Measurements from ENCODE around the gene PPFIA3.
A peak's percentile ranks its signal among the peaks of the same experiment; 100 is the strongest.
"Not testable (repeated sequence)": the region's sequence is repeated elsewhere in the genome, so short reads cannot be mapped to it uniquely, and the experiment has no call there.

The PPFIA3 gene

DNA sequence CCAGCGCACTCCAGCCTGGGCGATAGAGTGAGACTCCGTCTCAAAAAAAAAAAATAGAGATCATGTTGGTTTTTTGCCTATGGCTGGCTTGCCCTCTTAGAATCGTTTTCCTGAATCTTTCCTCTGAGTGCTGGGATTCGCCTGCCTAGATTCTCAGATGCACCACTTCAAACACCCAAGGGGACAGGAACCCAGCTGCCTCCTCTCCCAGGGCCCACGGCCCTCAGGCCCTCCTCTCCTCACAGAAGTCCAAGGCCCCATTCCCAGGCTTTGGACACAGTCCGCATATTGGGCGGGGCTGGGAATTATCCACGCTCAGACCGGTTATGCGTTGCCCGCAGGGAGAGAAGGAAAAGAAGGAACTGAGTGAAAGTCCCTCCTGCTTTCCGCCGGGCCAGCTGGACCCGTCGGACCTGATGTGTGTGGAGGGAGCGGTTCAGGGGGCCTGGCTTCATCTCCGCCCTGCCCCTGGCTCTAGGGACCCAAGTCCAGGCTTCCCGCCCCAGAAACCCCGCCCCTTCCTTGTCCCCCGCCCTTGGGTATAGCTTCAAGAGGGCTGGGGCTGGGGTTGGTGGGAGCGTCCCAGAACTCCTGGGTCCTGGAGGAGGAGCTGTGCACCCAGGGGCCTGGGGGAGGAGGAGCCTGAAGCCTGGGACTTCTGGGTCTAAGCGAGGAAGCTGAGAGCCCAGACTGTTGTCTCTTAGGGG lies 5.8 kb downstream of the PPFIA3 start:
- DNase-seq: no peak

GRCh38 chr19:49126575-49126974 lies 7.2 kb downstream of the PPFIA3 start:
- no peak for DNase-seq

DNA sequence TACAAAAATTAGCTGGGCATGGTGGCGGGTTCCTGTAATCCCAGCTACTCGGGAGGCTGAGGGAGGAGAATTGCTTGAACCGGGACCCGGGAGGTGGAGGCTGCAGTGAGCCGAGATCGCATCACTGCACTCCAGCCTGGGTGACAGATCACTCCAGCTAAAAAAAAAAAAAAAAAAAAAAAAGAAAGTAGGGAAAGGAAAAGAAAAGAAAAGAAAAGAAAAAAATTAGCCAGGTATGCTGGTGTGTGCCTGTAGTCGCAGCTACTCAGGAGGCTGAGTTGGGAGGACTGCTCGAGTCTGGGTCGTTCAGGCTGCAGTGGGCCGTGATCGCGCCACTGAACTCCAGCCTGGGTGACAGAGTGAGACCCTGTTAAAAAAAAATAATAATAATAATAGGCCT lies 7.9 kb downstream of the PPFIA3 start:
- not testable (repeated sequence) for DNase-seq

- DNase-seq: peak; percentile 94
These were observed 8.6 kb downstream of the PPFIA3 start for GRCh38 chr19:49127674-49128544.

- DNase-seq: no peak
These were observed 9.3 kb downstream of the PPFIA3 start for GRCh38 chr19:49128545-49129237.

DNA sequence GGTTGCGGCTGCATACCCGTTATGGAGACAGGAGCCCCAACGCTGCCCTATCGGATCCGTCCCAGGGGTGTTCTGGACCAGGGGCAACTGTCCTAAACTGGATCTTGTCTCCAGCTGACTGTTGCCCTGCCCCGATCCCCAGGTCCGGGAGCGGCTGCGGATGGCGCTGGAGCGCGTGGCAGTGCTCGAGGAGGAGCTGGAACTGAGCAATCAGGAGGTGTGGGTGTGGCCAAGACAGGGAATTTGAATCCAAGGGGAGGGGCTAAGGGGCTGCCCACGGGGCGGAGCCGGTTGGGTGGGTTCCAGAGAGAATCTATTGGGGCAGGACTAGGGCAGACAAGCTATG lies 9.9 kb downstream of the PPFIA3 start:
- DNase-seq: no peak

- DNase-seq: no peak
These were observed 11.0 kb downstream of the PPFIA3 start for GRCh38 chr19:49130325-49130724.

DNA sequence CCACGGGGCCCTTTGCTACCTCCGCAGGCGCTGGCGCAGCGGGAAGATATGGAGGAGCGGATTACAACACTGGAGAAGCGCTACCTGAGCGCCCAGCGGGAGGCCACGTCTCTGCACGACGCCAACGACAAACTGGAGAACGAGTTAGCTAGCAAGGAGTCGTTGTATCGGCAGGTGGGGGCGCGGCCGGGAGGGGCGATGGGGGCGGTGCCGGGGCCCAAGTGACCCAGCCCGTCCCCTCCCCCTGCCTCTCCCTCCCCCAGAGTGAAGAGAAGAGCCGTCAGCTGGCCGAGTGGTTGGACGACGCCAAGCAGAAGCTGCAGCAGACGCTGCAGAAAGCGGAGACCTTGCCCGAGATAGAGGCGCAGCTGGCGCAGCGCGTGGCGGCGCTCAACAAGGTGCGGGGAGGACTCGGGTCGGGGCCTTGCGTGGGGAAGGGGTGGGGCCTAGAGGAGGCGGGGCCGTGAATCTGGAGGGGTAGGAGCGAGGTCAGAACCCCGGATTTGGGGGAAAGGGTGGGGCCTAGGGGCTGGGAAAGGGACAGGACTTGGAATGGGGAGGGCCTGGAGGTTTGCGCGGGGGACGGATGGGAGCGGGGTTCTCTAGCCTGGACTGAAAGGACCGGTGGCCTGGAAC lies 13.7 kb downstream of the PPFIA3 start:
- DNase-seq: no peak

DNA sequence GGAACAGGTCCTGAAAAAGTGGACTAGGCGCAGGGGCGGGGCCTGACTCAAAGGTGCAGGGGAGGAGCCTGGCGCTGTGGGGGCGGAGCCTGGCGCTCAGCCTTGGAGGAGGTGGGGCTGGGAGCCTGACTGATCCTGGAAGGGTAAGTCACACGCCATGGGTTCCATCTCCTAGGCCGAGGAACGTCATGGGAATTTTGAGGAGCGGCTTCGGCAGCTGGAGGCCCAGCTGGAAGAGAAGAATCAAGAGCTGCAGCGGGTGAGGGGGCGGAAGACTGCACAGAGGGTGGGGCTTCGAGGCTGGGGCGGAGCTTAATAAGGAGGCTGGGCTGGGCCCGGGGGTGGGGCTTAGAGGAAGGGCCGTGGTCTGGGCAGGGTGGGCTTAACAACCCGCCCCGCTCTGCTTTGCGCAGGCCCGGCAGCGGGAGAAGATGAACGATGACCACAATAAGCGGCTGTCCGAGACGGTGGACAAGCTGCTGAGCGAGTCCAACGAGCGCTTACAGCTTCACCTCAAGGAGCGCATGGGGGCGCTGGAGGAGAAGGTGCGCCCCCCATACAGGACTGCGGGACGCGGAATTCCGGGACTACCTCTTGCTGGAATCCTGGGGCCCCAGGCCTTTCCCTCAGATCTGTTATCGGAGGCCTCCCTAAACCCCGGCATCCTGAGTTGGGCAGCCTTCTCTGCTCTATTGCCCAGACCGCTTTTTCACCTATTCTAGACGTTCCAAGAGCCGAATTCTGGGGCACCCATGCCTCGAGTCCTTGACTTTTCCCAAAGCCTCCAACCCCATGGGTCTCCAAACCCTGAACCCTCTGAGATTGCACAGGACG lies 14.5 kb downstream of the PPFIA3 start:
- DNase-seq: no peak

DNA sequence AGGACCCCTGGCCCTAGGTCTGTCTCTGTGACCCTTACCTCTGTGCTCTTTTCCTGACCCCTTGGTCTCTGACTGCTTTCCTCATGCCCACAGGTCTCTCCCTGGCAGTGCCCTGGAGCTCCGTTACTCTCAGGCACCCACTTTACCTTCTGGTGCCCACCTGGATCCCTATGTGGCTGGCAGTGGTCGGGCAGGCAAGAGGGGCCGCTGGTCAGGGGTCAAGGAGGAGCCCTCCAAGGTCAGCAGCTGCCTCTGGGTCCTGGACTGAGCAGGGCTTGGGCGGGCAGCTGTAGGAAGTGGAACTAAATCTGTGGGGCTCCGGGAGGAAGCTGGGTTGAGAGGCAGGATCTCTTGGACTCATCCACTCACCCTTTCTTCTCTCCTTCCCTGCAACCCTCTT lies 16.3 kb downstream of the PPFIA3 start:
- DNase-seq: no peak

DNA sequence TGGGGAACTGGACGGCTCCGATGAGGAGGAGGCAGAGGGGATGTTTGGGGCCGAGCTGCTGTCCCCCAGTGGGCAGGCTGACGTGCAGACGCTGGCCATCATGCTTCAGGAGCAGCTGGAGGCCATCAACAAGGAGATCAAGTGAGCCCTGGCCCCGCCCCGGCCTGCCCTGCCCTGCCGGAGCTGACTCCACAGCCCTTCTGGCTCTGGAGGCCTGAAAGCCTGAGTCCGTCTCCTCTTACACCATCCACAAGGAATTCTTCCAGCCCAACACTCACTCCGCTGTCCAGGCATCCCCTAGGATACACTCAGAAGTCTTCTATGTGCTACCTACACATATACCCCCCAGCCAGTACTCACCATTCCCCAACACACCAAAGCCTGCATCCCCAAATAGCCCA lies 17.4 kb downstream of the PPFIA3 start:
- no peak for DNase-seq

DNA sequence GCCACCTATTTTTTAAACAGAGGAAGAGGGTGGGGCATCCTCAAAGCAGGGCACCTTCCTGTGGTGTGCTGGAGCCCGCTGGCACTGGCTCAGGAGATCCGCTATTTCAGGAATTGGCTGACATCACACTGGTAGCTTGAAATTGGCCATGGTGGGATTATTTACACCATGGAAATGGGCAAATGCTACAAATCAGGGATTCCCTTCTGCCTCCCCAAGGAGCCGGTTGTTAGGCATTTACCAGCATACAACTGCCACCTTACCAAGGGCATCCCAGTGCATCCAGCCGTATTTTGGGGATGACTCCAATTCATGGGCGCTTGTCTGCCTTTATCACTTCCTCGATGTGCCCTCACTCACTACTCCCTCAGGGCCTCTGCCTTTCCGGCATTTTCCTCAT lies 21.6 kb downstream of the PPFIA3 start:
- no peak for DNase-seq

DNA sequence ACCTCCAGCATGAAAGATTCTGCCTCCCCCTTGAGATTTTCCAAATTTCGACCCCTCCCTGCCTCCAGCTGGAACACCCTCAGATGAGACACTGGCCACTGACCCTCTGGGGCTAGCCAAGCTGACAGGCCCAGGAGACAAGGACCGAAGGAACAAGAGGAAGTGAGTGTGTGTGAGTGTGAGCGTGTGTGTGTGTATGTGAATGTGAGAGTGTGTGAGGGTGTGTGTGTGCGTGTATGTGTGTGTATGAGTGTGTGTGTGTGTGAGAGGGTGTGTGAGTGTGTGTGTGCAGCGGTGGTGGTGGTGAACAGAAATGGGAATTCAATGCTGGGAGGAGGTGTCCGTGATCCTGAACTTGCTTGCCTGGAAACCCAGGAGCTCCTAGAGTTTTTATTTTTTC lies 22.0 kb downstream of the PPFIA3 start:
- no peak for DNase-seq

GRCh38 chr19:49142866-49143335 lies 23.6 kb downstream of the PPFIA3 start:
- DNase-seq: no peak

DNA sequence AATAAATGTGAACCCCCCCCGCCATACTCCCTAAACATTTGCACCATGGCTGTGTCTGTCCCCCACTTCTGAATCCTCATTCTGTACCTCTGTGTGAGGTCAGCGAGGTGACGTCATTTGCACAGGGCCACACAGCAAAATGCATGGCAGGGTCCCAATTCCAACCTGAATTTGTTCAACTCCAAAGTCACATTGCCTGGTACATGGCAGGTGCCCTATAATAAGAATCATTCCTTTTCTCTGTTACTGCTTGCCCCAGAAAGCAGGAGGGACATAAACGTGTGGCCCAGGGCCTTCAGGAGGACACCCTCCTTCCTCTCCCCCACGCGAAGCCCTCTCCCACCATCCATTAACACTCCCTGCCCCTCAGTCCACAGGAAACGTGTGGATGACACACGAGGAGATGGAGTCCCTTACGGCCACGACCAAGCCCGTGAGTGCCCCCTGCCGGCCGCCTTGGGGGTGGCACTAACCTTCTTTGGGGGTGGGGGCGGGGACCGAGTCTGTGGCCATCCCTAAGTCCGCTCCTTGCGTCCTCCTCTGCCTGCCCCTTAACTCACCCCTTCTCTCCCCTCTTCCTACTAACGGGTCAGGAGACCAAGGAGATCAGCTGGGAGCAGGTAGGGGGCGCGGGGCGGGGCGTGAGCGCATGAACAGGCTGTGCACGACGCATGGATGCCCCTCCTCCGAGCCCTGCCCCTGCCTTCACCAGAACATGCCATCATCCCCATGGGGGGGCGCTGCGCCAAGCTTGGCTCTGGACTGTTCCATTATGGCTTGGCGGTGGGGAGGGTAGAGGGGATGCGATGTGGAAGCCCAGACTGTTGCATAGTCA lies 26.4 kb downstream of the PPFIA3 start:
- DNase-seq: no peak

DNA sequence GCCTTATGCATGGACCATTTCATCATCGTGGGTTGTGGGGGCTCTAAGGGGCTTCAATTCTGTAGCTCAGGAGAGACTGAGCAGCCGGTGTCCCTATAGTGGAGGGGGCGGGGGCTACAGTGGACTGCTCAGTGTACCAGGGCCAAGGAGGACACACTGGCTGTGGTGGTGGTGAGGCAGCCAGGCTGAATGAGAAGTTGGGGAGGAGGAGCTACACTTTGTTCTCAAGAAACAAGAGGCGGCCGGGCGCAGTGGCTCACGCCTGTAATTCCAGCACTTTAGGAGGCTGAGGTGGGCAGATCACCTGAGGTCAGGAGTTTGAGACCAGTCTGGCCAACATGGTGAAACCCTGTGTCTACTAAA lies 27.0 kb downstream of the PPFIA3 start:
- DNase-seq: not testable (repeated sequence)

- DNase-seq: no peak
These were observed 28.8 kb downstream of the PPFIA3 start for GRCh38 chr19:49148044-49148682.

DNA sequence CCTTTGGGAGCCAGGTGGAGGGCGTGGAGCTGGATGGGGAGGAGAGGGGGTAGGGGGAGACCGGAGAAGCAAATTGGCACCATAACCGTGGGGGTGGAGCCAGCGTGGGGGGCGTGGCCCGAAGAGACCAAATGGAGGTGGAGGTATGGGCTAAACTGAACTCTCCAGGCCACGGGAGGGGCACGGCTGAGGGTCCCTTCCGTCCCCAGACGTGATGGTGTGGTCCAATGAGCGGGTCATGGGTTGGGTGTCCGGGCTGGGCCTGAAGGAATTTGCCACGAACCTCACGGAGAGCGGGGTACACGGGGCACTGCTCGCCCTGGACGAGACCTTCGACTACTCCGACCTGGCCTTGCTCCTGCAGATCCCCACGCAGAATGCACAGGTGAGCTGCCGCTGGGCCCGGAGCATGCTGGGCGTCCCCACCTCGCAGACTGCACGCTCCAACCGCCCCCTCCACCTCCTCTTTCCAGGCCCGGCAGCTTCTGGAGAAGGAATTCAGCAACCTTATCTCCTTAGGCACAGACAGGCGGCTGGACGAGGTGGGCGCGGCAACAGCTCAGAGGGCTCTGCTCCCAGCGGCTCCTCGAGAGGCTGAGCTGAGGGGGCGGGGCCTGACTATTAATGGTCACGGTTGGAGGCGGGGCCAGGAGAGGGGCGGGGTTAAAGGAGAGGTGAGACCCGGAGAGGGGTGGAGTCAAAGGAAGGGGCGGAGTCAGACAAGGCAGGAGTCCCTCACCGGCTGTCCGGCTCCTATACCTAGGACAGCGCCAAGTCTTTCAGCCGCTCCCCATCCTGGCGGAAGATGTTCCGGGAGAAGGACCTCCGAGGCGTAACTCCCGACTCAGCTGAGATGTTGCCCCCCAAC lies 29.7 kb downstream of the PPFIA3 start:
- DNase-seq: peak; percentile 87

- DNase-seq: peak; percentile 50
These were observed 30.3 kb downstream of the PPFIA3 start for GRCh38 chr19:49149652-49150105.
